ENCODE measurements around the gene HHIPL1. TPM values are rescaled to one million over a fixed set of nuclear protein-coding genes. Genes with fewer than 3 reads are reported as not detected.

Gene HHIPL1
- total and polyA plus RNA-seq, 2 experiments from 2014 or later, result 0.83 to 1.4 TPM

- Histone ChIP-seq H3K9me3 (ENCODE audit: low read depth) (no peaks in the 10 kb centered on the region), H4K20me1 (ENCODE audit: insufficient read depth, poor library complexity, severe bottlenecking) (no peaks in the 10 kb centered on the region), H3K4me1 (ENCODE audit: insufficient read depth) (no peaks in the 10 kb centered on the region), H2AFZ (no peak overlapping the region), H3K4me2 (no peak overlapping the region), H3K27me3 (no peaks in the 10 kb centered on the region), H3K27ac (no peak overlapping the region), H3K4me3 (no peak overlapping the region), H3K79me2 (no peaks in the 10 kb centered on the region), H3K9me2 (replicated peaks; ENCODE audit: insufficient read depth) (no peaks in the 10 kb centered on the region), H3K36me3 (replicated peaks; ENCODE audit: insufficient read depth, low read depth) (no peaks in the 10 kb centered on the region)
- 95% methylated on average over 6 of the region's 6 CpGs for WGBS (ENCODE audit: low lambda C conversion rate, missing lambda C conversion rate)
- DNase-seq (ENCODE audit: low spot score), result no peak
- no peak for TF ChIP-seq CTCF (IDR thresholded peaks at IDR 0.05; ENCODE audit: poor library complexity)
- TF ChIP-seq EZH2 (IDR thresholded peaks at IDR 0.05; ENCODE audit: borderline replicate concordance), result no peak
- no peak for TF ChIP-seq EZH2phosphoT487 (IDR thresholded peaks at IDR 0.05; ENCODE audit: low read depth, severe bottlenecking, unreplicated experiment)
These were observed 53.3 kb downstream of the HHIPL1 start for GRCh38 chr14:99698236-99698635.

GRCh38 chr14:99698642-99699041 lies 53.7 kb downstream of the HHIPL1 start:
- Histone ChIP-seq H3K27me3 (no peaks in the 10 kb centered on the region), H3K4me3 (no peak overlapping the region), H3K36me3 (replicated peaks; ENCODE audit: insufficient read depth, low read depth) (no peaks in the 10 kb centered on the region), H4K20me1 (ENCODE audit: insufficient read depth, poor library complexity, severe bottlenecking) (no peaks in the 10 kb centered on the region), H3K4me2 (no peak overlapping the region), H3K9me3 (ENCODE audit: low read depth) (no peaks in the 10 kb centered on the region), H3K27ac (no peak overlapping the region), H3K79me2 (no peaks in the 10 kb centered on the region), H2AFZ (no peak overlapping the region), H3K4me1 (ENCODE audit: insufficient read depth) (no peaks in the 10 kb centered on the region), H3K9me2 (replicated peaks; ENCODE audit: insufficient read depth) (no peaks in the 10 kb centered on the region)
- WGBS (ENCODE audit: low lambda C conversion rate, missing lambda C conversion rate), result 86% methylated on average over 5 of the region's 5 CpGs
- DNase-seq (ENCODE audit: low spot score), result no peak
- TF ChIP-seq EZH2 (IDR thresholded peaks at IDR 0.05; ENCODE audit: borderline replicate concordance) (no peak), CTCF (IDR thresholded peaks at IDR 0.05; ENCODE audit: poor library complexity) (no peak), EZH2phosphoT487 (IDR thresholded peaks at IDR 0.05; ENCODE audit: low read depth, severe bottlenecking, unreplicated experiment) (no peak)

DNA sequence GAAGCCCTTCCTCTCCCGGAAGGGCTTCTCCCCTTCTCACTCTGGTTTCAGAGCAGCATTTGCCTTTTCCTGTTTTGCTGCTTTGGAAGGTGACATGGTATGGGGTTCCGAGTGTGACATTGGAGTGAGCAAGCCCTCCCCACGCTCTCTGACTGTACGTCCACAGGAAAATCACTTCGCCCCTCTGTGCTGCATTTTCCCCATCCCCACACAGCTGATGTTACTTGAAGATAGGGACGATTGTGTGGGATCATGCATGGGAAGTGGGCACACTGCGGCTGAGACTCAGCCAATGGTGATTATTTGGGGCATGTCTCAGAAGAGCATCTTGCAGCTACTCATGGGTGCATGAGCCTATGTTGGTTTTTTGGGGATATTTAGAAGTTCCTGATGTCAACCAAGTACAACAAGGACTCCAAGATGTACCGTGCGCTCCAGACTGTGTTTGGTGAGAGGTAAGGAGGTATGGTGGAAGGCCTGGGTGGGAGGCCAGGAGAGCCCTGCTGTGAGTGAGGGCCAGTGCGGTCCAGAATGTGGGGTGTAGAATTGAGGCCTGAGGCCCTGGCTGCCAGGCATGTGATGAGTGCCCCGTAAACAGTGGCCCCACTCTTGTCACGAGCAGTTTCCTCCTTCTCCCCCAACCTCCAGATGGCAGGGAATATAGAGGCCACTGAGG lies 54.3 kb downstream of the HHIPL1 start:
- H3K27ac ChIP-seq, result no peak overlapping the region
- no peaks in the 10 kb centered on the region for H3K27me3 ChIP-seq
- H3K79me2 ChIP-seq, result no peaks in the 10 kb centered on the region
- DNase-seq (ENCODE audit: low spot score), result peak; percentile 2
- no peaks in the 10 kb centered on the region for H3K9me3 ChIP-seq (ENCODE audit: low read depth)
- no peaks in the 10 kb centered on the region for H3K36me3 ChIP-seq (replicated peaks; ENCODE audit: insufficient read depth, low read depth)
- no peak overlapping the region for H2AFZ ChIP-seq
- WGBS (ENCODE audit: low lambda C conversion rate, missing lambda C conversion rate), result 89% methylated on average over 12 of the region's 12 CpGs
- no peaks in the 10 kb centered on the region for H4K20me1 ChIP-seq (ENCODE audit: insufficient read depth, poor library complexity, severe bottlenecking)
- no peak overlapping the region for H3K4me3 ChIP-seq
- no peaks in the 10 kb centered on the region for H3K4me1 ChIP-seq (ENCODE audit: insufficient read depth)
- no peak for TF ChIP-seq CTCF (IDR thresholded peaks at IDR 0.05; ENCODE audit: poor library complexity)
- no peak for TF ChIP-seq EZH2phosphoT487 (IDR thresholded peaks at IDR 0.05; ENCODE audit: low read depth, severe bottlenecking, unreplicated experiment)
- TF ChIP-seq EZH2 (IDR thresholded peaks at IDR 0.05; ENCODE audit: borderline replicate concordance), result no peak
- H3K4me2 ChIP-seq, result no peak overlapping the region
- no peaks in the 10 kb centered on the region for H3K9me2 ChIP-seq (replicated peaks; ENCODE audit: insufficient read depth)
